ENCODE measurements around the gene SMAD7.

Gene SMAD7

GRCh38 chr18:48914581-48915251 lies 36.0 kb downstream of the SMAD7 start:
- DNase-seq (ENCODE audit: low spot score): no peak

GRCh38 chr18:48913775-48914174 lies 37.0 kb downstream of the SMAD7 start:
- DNase-seq (ENCODE audit: low spot score): no peak

GRCh38 chr18:48913201-48913600 lies 37.6 kb downstream of the SMAD7 start:
- no peak for DNase-seq (ENCODE audit: low spot score)

- no peak for DNase-seq (ENCODE audit: low spot score)
Measured at GRCh38 chr18:48910972-48911545, 39.7 kb downstream of the SMAD7 start.

- no peak for DNase-seq (ENCODE audit: low spot score)
Measured at GRCh38 chr18:48909721-48910120, 41.0 kb downstream of the SMAD7 start.

- no peak for DNase-seq (ENCODE audit: low spot score)
Measured at GRCh38 chr18:48908916-48909315, 41.8 kb downstream of the SMAD7 start.

GRCh38 chr18:48905513-48905912 lies 45.3 kb downstream of the SMAD7 start:
- DNase-seq (ENCODE audit: low spot score): no peak

GRCh38 chr18:48904847-48905394 lies 45.8 kb downstream of the SMAD7 start:
- no peak for DNase-seq (ENCODE audit: low spot score)

- DNase-seq (ENCODE audit: low spot score): no peak
Measured at GRCh38 chr18:48904091-48904490, 46.7 kb downstream of the SMAD7 start.

- DNase-seq (ENCODE audit: low spot score): no peak
Measured at GRCh38 chr18:48902856-48903601, 47.7 kb downstream of the SMAD7 start.

- no peak for DNase-seq (ENCODE audit: low spot score)
Measured at GRCh38 chr18:48902023-48902855, 48.5 kb downstream of the SMAD7 start.

GRCh38 chr18:48901145-48902022 lies 49.4 kb downstream of the SMAD7 start:
- DNase-seq (ENCODE audit: low spot score): no peak

GRCh38 chr18:48900469-48900868 lies 50.3 kb downstream of the SMAD7 start:
- no peak for DNase-seq (ENCODE audit: low spot score)

GRCh38 chr18:48899558-48900174 lies 51.1 kb downstream of the SMAD7 start:
- no peak for DNase-seq (ENCODE audit: low spot score)

- no peak for DNase-seq (ENCODE audit: low spot score)
Measured at GRCh38 chr18:48898521-48898920, 52.2 kb downstream of the SMAD7 start.

GRCh38 chr18:48897531-48897930 lies 53.2 kb downstream of the SMAD7 start:
- DNase-seq (ENCODE audit: low spot score): no peak

GRCh38 chr18:48896875-48897511 lies 53.8 kb downstream of the SMAD7 start:
- DNase-seq (ENCODE audit: low spot score): peak; percentile 55

- DNase-seq (ENCODE audit: low spot score): no peak
Measured at GRCh38 chr18:48896326-48896874, 54.4 kb downstream of the SMAD7 start.

GRCh38 chr18:48894799-48895346 lies 55.9 kb downstream of the SMAD7 start:
- DNase-seq (ENCODE audit: low spot score): no peak
